Heart right ventricle (tissue), 16 donors: Measurements from ENCODE around the gene AKAP13. TPM values are rescaled to one million over a fixed set of nuclear protein-coding genes. Genes with fewer than 3 reads are reported as not detected.

Experiments used
- ATAC-seq, 8 donors: fragments of 200-7000 bp; cut with Tn5 transposase; one replicate each; pipeline ENCODE4 v1.9.1; 2020; ENCODE audit warnings: mild to moderate bottlenecking in 8 of 8, moderate library complexity in 8 of 8, moderate number of reproducible peaks in 1 of 8
- DNase-seq, 2 donors: peaks; one replicate each; pipeline ENCODE4 v3.0.0-alpha.2; 2020
- H3K27ac ChIP-seq, 10 donors: fragments of 200-600 bp; sonication (generic) in 2 of 10; one replicate each; pipeline versions ENCODE4 v1.5.0 to v1.8.0; 2020 to 2022; ENCODE audit warnings: mild to moderate bottlenecking in 3 of 10
- H3K27me3 ChIP-seq, 7 donors: fragments of 200-600 bp; one replicate each; pipeline ENCODE4 v1.8.0; 2021 to 2022; ENCODE audit warnings: mild to moderate bottlenecking in 2 of 7
- H3K36me3 ChIP-seq, 9 donors: fragments of 200-600 bp; sonication (generic) in 1 of 9; one replicate each; pipeline versions ENCODE4 v1.5.0 to v1.8.0; 2020 to 2022; ENCODE audit warnings: mild to moderate bottlenecking in 2 of 9
- H3K4me1 ChIP-seq, 9 donors: fragments of 200-600 bp; sonication (generic) in 1 of 9; one replicate each; pipeline versions ENCODE4 v1.5.0 to v1.8.0; 2020 to 2022; ENCODE audit warnings: mild to moderate bottlenecking in 4 of 9
- H3K4me3 ChIP-seq, 10 donors: fragments of 200-600 bp; sonication (generic) in 2 of 10; one replicate each; pipeline versions ENCODE4 v1.5.0 to v1.8.0; 2020 to 2022; ENCODE audit warnings: mild to moderate bottlenecking in 7 of 10, moderate library complexity in 2 of 10
- H3K9me3 ChIP-seq, 11 donors: fragments of 200-600 bp in 10 of 11; sonication (generic) in 2 of 11; one replicate each; pipeline versions ENCODE4 v1.5.0 to v1.8.0; 2013 to 2022; ENCODE audit warnings: mild to moderate bottlenecking in 2 of 11, control low read depth in 1 of 11, moderate library complexity in 1 of 11
- CTCF ChIP-seq, 9 donors: fragments of 200-600 bp; sonication (generic) in 2 of 9; IDR thresholded peaks; one replicate each; pipeline versions ENCODE4 v1.5.0 to v1.8.0; 2021 to 2022; ENCODE audit warnings: antibody characterized with exemption in 9 of 9, mild to moderate bottlenecking in 5 of 9, moderate library complexity in 1 of 9
- WGBS, 2 donors: extraction: QIAGEN DNeasy Blood & Tissue Kit; methylation state at CpG; one replicate each; pipeline ENCODE4 v1.1.7; 2013; ENCODE audit warnings: inconsistent platforms in 1 of 2; 5-methylcytosine and 5-hydroxymethylcytosine counted together
- intact Hi-C, 10 donors: fragments of 100-400 bp; cut with DNase I; formaldehyde crosslinking; loops; one replicate each; pipeline versions ENCODE4 v1.11.1 to v1.14.2; 2022
- polyA plus RNA-seq, 2 donors: library from polyadenylated mRNA; stranded (reverse); fragments of 200-250 nt; gene quantifications; one replicate each; pipeline ENCODE4 v1.2.3, GENCODE V29; 2013
- total RNA-seq, 10 donors: library from RNA; stranded (reverse); fragmentation: NEBNext Ultra II Directional in 3 of 10; extraction: Animal tissue kit (Norgen Biotek cat#: 25700) in 3 of 10; gene quantifications; one replicate each; pipeline versions ENCODE4 v1.2.1 to v1.2.4, GENCODE V29; 2021 to 2023
- donor health status: Arrhythmogenic right ventricular cardiomyopathy.
- donor health status: ischemic (EF 13 %, LVEDD 7.1; RV severe dilation, severe dysfunction).
- donor health status: healthy with polysubstance abuse.
- donor health status: DM: no; HTN: yes; CAD: no.
- donor health status: DM: no; HTN: no; CAD: no.
- donor health status: ischemic (EF 25% LVEDD 6.9; RV normal size, moderate dysfunction).
- donor health status: ischemic (EF 25% LVEDD 5.7; RV mildly dilated, moderate dysfunction).
- donor health status: healthy.
- donor health status: DM: yes; HTN: yes; CAD: no.
- donor health status: Ischemic cardiomyopathy.
- donor health status: ischemic (EF 35%, LVEDD 5.7; RV mildly dilated, moderate dysfunction).
- donor health status: nonischemic (EF 11% LVEDD 7.7; RV severe dilation, severe dysfunction).
- donor health status: DM: yes; HTN: yes; CAD: no.
- donor health status: PGD.
- donor health status: ischemic (EF 29% LVEDD 5.4; RV normal size, mild dysfunction).
- donor health status: nonischemic (EF 23%, LVEDD 6.1; RV moderate dilation, normal function).

Gene AKAP13
- total and polyA plus RNA-seq, 12 donors: 89.3 to 645 (median 480) TPM

GRCh38 chr15:85754989-85755388 is 374.6 kb downstream of the AKAP13 start:
- ATAC-seq: peak in 6 of 8 donors; percentile 5 to 49 (median 28)
- TF ChIP-seq CTCF (IDR thresholded peaks at IDR 0.05): no peak
- WGBS, 2 donors: 28 to 45% methylated on average over 7 of the region's 7 CpGs
- no peaks in the 10 kb centered on the region for H3K9me3 ChIP-seq
- peaks cover 0 to under 1% (median 0%) of the 10 kb centered on the region in 9 donors for H3K36me3 ChIP-seq
- peak; percentile 58 to 63 for DNase-seq
- H3K27me3 ChIP-seq: no peaks in the 10 kb centered on the region
- peaks cover 17 to 87% (median 54%) of the 10 kb centered on the region in 9 donors for H3K4me1 ChIP-seq
- no peak overlapping the region for H3K4me3 ChIP-seq
- H3K27ac ChIP-seq: peak overlapping the region in 1 of 10 donors; percentile 6
- intact Hi-C loops: loop anchor here in 3 of 10 donors (5.0 kb wide), 4 partner anchors 32 to 82 kb away; partner anchors contain the start of gene KLHL25 (in 1 of the 3)

GRCh38 chr15:85755471-85755870 is 375.1 kb downstream of the AKAP13 start:
- ATAC-seq (no peak), DNase-seq (no peak)
- H3K9me3 ChIP-seq: no peaks in the 10 kb centered on the region
- H3K27ac ChIP-seq: peak overlapping the region in 1 of 10 donors; percentile 6
- H3K4me1 ChIP-seq: peaks cover 15 to 87% (median 49%) of the 10 kb centered on the region in 9 donors
- no peak overlapping the region for H3K4me3 ChIP-seq
- TF ChIP-seq CTCF (IDR thresholded peaks at IDR 0.05): no peak
- intact Hi-C loops: loop anchor here in 1 of 10 donors (5.0 kb wide), 1 partner anchor 82 kb away; no protein-coding TSS in a partner anchor
- H3K36me3 ChIP-seq: peaks cover 0 to 5% (median 0%) of the 10 kb centered on the region in 9 donors
- WGBS, 2 donors: 85 to 87% methylated on average over 11 of the region's 11 CpGs
- H3K27me3 ChIP-seq: no peaks in the 10 kb centered on the region

GRCh38 chr15:85755942-85756341 is 375.5 kb downstream of the AKAP13 start:
- 96 to 100% methylated on average over 4 of the region's 4 CpGs for WGBS, 2 donors
- Histone ChIP-seq H3K4me1 (peaks cover 11 to 82% (median 44%) of the 10 kb centered on the region in 9 donors), H3K9me3 (no peaks in the 10 kb centered on the region), H3K36me3 (peaks cover 0 to 6% (median 0%) of the 10 kb centered on the region in 9 donors), H3K27ac (no peak overlapping the region), H3K27me3 (no peaks in the 10 kb centered on the region), H3K4me3 (no peak overlapping the region)
- DNase-seq (no peak), ATAC-seq (no peak)
- TF ChIP-seq CTCF (IDR thresholded peaks at IDR 0.05): no peak
- intact Hi-C loops: loop anchor here in 1 of 10 donors (5.0 kb wide), 1 partner anchor 81 kb away; no protein-coding TSS in a partner anchor

DNA sequence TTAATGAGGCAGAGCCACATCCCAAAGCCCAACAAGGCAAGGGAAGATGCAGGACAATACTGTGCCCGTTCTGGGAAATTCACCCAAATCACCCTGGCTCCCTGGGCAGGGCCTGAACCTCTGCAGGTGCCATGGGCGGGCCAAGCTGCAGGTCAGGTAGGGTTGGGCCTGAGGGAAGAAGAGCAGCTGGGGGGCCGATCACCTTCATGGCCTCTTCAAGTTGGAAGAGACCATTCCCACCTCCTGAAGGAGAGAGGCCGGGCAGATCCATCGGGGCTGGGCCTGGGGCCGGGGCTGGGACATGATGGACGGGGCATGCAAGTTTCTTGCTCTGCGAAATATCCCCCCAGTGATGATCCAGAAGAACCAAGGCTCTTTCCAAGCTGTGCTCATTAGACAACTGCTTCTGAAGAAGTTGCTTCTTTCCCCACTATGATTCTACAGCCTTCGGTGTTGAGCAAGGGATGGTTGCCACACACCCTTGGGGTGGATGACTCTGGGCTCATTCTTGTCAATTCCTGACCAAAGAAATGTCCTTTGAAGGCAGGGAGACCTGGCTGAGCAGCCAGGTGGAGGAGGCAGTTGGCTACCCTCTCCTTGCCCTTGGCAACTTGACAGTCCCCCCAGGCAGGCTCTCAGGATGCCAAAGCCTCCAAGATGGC is 376.1 kb downstream of the AKAP13 start:
- Histone ChIP-seq H3K4me1 (peaks cover 11 to 80% (median 38%) of the 10 kb centered on the region in 9 donors), H3K36me3 (peaks cover 0 to 6% (median 0%) of the 10 kb centered on the region in 9 donors), H3K9me3 (no peaks in the 10 kb centered on the region), H3K4me3 (no peak overlapping the region), H3K27me3 (no peaks in the 10 kb centered on the region), H3K27ac (no peak overlapping the region)
- ATAC-seq: no peak
- no peak for DNase-seq
- TF ChIP-seq CTCF (IDR thresholded peaks at IDR 0.05): no peak
- intact Hi-C loops: loop anchor here in 1 of 10 donors (5.0 kb wide), 1 partner anchor 81 kb away; no protein-coding TSS in a partner anchor
- 92% methylated on average over 9 of the region's 9 CpGs for WGBS, 2 donors
